Measurements from ENCODE around the gene SERP2.

The SERP2 gene

DNA sequence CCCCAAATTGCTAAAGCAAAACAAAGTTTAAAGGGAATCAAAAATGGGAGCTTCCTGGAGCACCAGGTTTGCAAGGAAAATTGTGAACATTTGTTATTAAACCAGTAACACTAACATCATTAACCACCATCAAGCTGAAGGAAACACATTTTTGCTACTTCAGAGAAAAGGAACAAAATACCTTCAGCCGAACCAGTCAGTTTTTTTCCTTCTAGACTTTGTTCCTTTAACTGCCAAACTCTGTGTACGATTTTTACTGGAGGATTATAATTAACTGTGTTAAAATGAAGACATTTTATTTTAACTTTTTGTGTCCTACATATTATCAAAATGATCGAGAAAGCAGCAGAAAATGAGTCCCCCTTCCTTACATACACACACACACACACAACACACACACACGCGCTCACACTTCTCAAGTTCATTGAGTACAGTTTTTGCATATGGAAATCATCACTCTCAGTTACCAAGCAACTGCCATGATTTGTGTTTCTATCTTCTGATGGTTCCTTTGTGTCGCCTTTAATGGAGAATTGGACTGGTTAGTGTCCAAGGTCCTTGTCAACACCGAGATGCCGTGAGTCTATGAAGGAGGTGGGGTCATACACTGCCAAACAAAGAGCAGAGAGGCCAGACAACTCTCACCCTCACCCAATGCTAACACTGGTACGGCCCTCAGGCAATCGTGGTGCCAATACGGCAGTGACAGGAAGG lies 9.8 kb upstream of the SERP2 start:
- DNase-seq (ENCODE audit: low spot score) = no peak
- ChIA-PET CTCF (no interaction called here), POLR2A (ENCODE audit: low non-redundant PET) (interaction anchor here (1.2 kb wide), 1 partner anchor 71 kb away, joined by 9 read pairs; no protein-coding TSS in a partner anchor)
- no peak overlapping the region; the same call in 1 of the 2 replicates for H3K27ac ChIP-seq
- TF ChIP-seq, protein P1, sequence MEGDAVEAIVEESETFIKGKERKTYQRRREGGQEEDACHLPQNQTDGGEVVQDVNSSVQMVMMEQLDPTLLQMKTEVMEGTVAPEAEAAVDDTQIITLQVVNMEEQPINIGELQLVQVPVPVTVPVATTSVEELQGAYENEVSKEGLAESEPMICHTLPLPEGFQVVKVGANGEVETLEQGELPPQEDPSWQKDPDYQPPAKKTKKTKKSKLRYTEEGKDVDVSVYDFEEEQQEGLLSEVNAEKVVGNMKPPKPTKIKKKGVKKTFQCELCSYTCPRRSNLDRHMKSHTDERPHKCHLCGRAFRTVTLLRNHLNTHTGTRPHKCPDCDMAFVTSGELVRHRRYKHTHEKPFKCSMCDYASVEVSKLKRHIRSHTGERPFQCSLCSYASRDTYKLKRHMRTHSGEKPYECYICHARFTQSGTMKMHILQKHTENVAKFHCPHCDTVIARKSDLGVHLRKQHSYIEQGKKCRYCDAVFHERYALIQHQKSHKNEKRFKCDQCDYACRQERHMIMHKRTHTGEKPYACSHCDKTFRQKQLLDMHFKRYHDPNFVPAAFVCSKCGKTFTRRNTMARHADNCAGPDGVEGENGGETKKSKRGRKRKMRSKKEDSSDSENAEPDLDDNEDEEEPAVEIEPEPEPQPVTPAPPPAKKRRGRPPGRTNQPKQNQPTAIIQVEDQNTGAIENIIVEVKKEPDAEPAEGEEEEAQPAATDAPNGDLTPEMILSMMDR (conservative IDR thresholded peaks at IDR 0.05; ENCODE audit: low read depth) = no peak

DNA sequence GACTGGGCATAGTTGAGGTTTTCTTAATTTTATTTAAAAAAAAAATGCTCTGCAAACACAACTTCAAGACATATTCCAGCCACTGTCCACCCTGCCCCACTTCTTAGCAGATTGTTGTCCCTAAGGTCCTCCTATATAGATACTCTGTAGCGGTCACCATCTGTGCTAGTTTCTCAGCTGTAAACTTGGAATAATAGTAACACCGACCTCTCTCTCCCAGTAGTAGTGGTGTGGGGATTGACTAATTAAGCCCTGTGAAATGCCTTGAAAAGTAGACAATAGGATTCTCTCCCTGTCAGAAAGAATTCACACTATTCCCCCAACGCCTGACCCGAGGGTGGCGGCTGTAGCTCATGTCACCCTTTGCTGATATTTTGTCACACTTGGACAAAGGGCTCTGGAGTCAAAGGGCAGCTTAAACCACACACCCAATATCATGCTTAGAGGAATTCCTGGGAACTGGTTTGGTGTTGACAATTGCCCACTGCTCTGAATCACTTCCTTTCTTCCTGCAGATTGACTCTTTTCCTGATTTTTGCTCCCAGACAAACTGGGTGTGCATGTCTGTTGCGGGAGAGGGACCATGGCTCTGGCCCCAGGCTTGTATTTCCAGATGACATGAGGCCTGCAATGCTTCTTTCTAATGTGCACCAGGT lies 9.2 kb upstream of the SERP2 start:
- CTCF ChIA-PET = interaction anchor here (0.6 to 0.7 kb wide), 2 partner anchors 11 to 25 kb away, joined by 3 read pairs; no protein-coding TSS in a partner anchor
- peak; percentile 31 for DNase-seq (ENCODE audit: low spot score)
- TF ChIP-seq, protein P1 (conservative IDR thresholded peaks at IDR 0.05; ENCODE audit: low read depth) = no peak
- peak overlapping the region; percentile 57; the same call in 1 of the 2 replicates for H3K27ac ChIP-seq
- POLR2A ChIA-PET (ENCODE audit: low non-redundant PET) = interaction anchor here (1.2 kb wide), 1 partner anchor 71 kb away, joined by 9 read pairs; no protein-coding TSS in a partner anchor

DNA sequence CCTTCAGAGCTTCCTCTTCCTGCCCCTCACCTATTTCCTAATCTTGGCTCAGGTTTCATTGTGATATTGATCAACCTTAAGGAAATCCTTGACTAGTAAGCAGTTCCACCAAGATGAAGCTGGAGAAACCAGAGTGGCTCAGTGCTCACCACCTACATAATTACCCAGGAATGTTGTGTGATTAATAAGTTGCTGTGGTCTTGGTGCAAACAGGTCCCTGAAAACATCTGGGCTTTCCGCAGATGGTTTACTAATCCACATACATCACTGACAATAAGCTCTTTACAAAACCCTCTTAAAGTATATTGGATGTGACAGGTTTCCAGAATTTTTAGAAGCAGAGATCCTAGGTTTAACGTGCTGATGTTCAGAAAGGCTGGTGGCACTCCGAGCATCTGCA lies 8.6 kb upstream of the SERP2 start:
- ChIA-PET CTCF (interaction anchor here (0.6 to 0.7 kb wide), 3 partner anchors 11 to 385 kb away, joined by 3 read pairs; no protein-coding TSS in a partner anchor), POLR2A (ENCODE audit: low non-redundant PET) (interaction anchor here (1.2 kb wide), 1 partner anchor 70 kb away, joined by 9 read pairs; no protein-coding TSS in a partner anchor)
- H3K27ac ChIP-seq = peak overlapping the region; percentile 57; the same call in 1 of the 2 replicates
- TF ChIP-seq, protein P1 (conservative IDR thresholded peaks at IDR 0.05; ENCODE audit: low read depth) = no peak
- DNase-seq (ENCODE audit: low spot score) = peak; percentile 28

DNA sequence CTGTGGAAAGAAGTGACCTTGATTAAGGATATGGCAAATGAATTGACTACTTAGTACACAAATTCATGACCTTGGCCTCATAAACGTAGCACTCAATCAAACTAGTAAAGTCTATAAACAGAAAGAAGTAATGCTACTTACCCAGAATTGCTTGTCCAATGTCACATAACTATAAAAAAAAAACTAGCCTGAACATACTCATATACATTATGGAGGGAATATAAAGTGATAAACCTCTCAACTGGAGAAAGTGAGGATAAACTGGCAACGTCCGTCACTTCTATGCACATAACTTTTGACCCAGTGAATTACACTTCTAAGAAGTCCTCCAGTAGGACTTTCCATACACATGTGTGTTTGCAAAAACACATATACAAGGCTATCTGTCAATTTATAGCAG lies 7.7 kb upstream of the SERP2 start:
- DNase-seq (ENCODE audit: low spot score) = no peak
- ChIA-PET POLR2A (ENCODE audit: low non-redundant PET) (interaction anchor here (0.7 kb wide), 1 partner anchor 43 kb away, joined by 3 read pairs; no protein-coding TSS in a partner anchor), CTCF (no interaction called here)
- no peak overlapping the region for H3K27ac ChIP-seq
- TF ChIP-seq, protein P1 (conservative IDR thresholded peaks at IDR 0.05; ENCODE audit: low read depth) = no peak

DNA sequence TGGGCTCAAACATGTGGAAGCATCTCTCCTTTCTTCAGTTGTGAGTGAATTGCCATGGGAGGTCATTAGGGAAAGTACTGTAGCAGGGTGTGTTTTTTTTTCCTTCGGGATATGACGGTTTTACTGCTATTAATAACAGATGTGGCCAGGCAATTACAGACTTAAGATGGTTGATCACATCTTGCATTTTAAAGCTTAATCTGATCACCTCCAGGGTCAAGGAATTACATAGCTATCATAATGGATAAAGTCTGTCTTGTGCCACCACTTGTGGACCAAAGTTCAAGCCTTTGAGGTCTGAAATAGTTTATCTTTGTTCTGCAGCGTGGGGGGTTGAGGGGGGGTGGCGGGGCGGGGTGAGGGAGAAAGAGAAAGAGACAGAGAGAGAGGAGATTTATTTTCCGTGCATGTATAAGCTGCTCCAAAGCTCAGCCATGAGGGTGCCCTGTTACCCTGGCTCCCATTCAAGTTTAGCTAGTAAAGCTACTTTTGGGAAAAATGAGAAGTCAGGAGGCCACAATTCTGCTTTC lies 5.5 kb upstream of the SERP2 start:
- ChIA-PET CTCF (no interaction called here), POLR2A (ENCODE audit: low non-redundant PET) (no interaction called here)
- TF ChIP-seq, protein P1 (conservative IDR thresholded peaks at IDR 0.05; ENCODE audit: low read depth) = no peak
- no peak for DNase-seq (ENCODE audit: low spot score)
- H3K27ac ChIP-seq = no peak overlapping the region

DNA sequence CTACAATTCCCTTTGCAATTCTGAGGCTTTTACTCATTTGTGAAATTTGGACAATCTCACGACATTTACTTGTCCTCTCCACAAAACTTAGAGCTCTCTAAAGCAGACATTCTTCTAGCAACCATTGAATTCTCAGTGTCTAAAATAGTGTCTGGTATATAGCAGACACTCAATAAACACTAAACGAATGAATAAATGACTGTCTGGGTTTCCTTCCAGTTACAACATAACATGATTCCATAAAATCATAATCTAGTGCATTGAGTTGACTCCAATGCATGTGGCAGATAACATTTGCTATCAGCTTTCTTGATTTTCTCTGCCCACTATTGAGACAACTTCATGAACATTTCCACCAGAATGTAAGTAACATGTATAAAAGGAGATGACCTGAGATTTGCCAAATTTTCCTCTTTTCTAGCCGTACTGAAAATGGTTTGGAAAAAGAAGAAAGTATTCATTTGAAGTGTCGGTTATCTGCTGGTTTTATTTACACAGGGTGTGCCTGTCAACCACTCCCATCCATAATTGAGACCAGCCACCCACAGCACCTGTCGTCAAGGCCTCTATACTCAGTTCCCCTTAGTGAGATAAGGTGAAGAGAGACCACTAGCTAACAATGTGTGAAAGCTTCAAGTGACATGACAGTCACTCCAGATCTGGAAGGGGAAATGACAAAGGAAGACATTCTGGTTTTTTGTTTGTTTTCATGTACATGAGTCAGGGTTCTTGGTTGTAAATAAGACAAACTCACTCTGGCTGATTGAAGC lies 4.8 kb upstream of the SERP2 start:
- ChIA-PET POLR2A (ENCODE audit: low non-redundant PET) (no interaction called here), CTCF (no interaction called here)

More for the DNA sequence above, 4.8 kb upstream of the SERP2 start:
- no peak overlapping the region for H3K27ac ChIP-seq
- DNase-seq (ENCODE audit: low spot score) = no peak
- TF ChIP-seq, protein P1 (conservative IDR thresholded peaks at IDR 0.05; ENCODE audit: low read depth) = no peak
